ENCODE data around the gene SLC25A25. TPM values are rescaled to one million over a fixed set of nuclear protein-coding genes. Genes with fewer than 3 reads are reported as not detected.
A peak's percentile ranks its signal among the peaks of the same experiment; 100 is the strongest.
"Not testable (repeated sequence)": the region's sequence is repeated elsewhere in the genome, so short reads cannot be mapped to it uniquely, and the experiment has no call there.

Gene SLC25A25
- 10 to 100 TPM; 23.4 to 29.7 (median 27.2) TPM for total RNA-seq

- Histone ChIP-seq H3K27ac (peak within 1 kb of the TSS; percentile 93 to 99 (median 96)), H3K27me3 (no peaks in the 10 kb centered on the region), H3K36me3 (peaks cover 0 to 10% (median 0%) of the 10 kb centered on the region in 3 donors), H3K4me1 (peaks cover 0 to 73% (median 52%) of the 10 kb centered on the region in 4 donors), H3K9me3 (no peaks in the 10 kb centered on the region), H3K4me3 (peak within 1 kb of the TSS; percentile 82 to 98 (median 95))
- WGBS, 2 donors, result 0% methylated on average over 53 to 62 of the region's 67 CpGs
- peak; percentile 99 to 100 for DNase-seq (ENCODE audit: low spot score in 2 of 2)
- TF ChIP-seq POLR2A (IDR thresholded peaks at IDR 0.05) (peak; percentile 89 to 92), EP300 (IDR thresholded peaks at IDR 0.05) (peak; percentile 80 to 83)
- TF ChIP-seq, protein P1, sequence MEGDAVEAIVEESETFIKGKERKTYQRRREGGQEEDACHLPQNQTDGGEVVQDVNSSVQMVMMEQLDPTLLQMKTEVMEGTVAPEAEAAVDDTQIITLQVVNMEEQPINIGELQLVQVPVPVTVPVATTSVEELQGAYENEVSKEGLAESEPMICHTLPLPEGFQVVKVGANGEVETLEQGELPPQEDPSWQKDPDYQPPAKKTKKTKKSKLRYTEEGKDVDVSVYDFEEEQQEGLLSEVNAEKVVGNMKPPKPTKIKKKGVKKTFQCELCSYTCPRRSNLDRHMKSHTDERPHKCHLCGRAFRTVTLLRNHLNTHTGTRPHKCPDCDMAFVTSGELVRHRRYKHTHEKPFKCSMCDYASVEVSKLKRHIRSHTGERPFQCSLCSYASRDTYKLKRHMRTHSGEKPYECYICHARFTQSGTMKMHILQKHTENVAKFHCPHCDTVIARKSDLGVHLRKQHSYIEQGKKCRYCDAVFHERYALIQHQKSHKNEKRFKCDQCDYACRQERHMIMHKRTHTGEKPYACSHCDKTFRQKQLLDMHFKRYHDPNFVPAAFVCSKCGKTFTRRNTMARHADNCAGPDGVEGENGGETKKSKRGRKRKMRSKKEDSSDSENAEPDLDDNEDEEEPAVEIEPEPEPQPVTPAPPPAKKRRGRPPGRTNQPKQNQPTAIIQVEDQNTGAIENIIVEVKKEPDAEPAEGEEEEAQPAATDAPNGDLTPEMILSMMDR (IDR thresholded peaks at IDR 0.05), result no peak
These were observed at the start of gene SLC25A25 for GRCh38 chr9:128067645-128068385. Gene SLC25A25, plus strand, starts transcription at chr9:128068232. Its CDS starts 88 bp downstream, at chr9:128068320.

DNA sequence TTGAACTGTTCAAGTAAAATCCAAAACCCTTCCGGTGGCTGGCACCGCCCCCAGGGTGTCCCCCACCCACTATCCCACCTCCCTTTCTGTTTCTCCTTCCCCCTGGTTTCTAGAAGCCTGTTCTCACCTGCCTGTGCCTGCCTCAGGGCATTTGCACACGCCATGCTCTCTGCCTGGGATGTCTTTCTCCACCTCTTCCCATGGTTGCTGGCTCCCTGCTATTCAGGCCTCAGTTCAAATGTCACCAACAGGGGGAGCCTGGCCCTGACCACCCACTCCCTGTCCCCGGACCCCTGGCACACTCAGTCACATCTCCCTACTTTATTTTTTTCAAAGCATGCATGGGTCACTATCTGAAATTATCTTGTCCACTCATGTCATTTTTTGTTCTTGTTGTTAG lies 47.3 kb upstream of the SLC25A25 start:
- no peak for DNase-seq (ENCODE audit: low spot score in 2 of 2)
- H3K27ac ChIP-seq, result no peak overlapping the region
- no peaks in the 10 kb centered on the region for H3K9me3 ChIP-seq
- no peaks in the 10 kb centered on the region for H3K27me3 ChIP-seq
- no peaks in the 10 kb centered on the region for H3K4me1 ChIP-seq
- no peak overlapping the region for H3K4me3 ChIP-seq
- TF ChIP-seq, protein P1 (IDR thresholded peaks at IDR 0.05), result no peak
- TF ChIP-seq EP300 (IDR thresholded peaks at IDR 0.05), result no peak
- TF ChIP-seq POLR2A (IDR thresholded peaks at IDR 0.05), result no peak
- 79 to 87% methylated on average over 4 of the region's 4 CpGs for WGBS, 2 donors
- H3K36me3 ChIP-seq, result no peaks in the 10 kb centered on the region

GRCh38 chr9:128021098-128021497 lies 46.9 kb upstream of the SLC25A25 start:
- Histone ChIP-seq H3K36me3 (no peaks in the 10 kb centered on the region), H3K27ac (no peak overlapping the region), H3K27me3 (no peaks in the 10 kb centered on the region), H3K9me3 (no peaks in the 10 kb centered on the region), H3K4me3 (no peak overlapping the region), H3K4me1 (no peaks in the 10 kb centered on the region)
- WGBS, 2 donors, result 48 to 78% methylated on average over 1 of the region's 1 CpG
- TF ChIP-seq EP300 (IDR thresholded peaks at IDR 0.05), result no peak
- TF ChIP-seq, protein P1 (IDR thresholded peaks at IDR 0.05), result no peak
- TF ChIP-seq POLR2A (IDR thresholded peaks at IDR 0.05), result no peak
- DNase-seq (ENCODE audit: low spot score in 2 of 2), result no peak

- no peaks in the 10 kb centered on the region for H3K27me3 ChIP-seq
- H3K36me3 ChIP-seq, result no peaks in the 10 kb centered on the region
- H3K9me3 ChIP-seq, result no peaks in the 10 kb centered on the region
- H3K4me1 ChIP-seq, result peaks cover 0 to 6% (median 2%) of the 10 kb centered on the region in 4 donors
- no peak overlapping the region for H3K27ac ChIP-seq
- no peak overlapping the region for H3K4me3 ChIP-seq
- no peak for DNase-seq (ENCODE audit: low spot score in 2 of 2)
- WGBS, 2 donors, result 49 to 56% methylated on average over 2 of the region's 2 CpGs
- TF ChIP-seq EP300 (IDR thresholded peaks at IDR 0.05), result no peak
These were observed 45.1 kb upstream of the SLC25A25 start for GRCh38 chr9:128022886-128023285.

DNA sequence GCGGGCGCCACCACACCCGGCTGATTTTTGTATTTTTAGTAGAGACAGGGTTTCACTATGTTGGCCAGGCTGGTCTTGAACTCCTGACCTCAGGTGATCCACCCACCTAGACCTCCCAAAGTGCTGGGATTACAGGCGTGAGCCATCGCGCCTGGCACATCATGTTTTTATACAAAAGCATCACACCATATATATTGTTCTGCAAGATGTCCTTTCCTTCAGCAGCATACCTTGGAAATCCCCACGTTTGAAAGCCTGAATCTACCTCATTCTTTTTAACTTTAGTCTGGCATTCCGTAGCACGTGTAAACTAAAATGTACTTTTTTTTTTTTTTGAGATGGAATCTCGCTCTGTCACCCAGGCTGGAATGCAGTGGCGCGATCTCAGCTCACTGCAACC lies 44.4 kb upstream of the SLC25A25 start:
- H3K27ac ChIP-seq; H3K27me3 ChIP-seq; H3K9me3 ChIP-seq; H3K4me1 ChIP-seq; H3K4me3 ChIP-seq; H3K36me3 ChIP-seq; DNase-seq (ENCODE audit: low spot score in 2 of 2): not testable (repeated sequence)
- WGBS, 2 donors, result 83 to 87% methylated on average over 12 of the region's 12 CpGs

GRCh38 chr9:128024761-128025308 lies 43.2 kb upstream of the SLC25A25 start:
- Histone ChIP-seq H3K9me3 (no peaks in the 10 kb centered on the region), H3K4me3 (no peak overlapping the region), H3K27me3 (no peaks in the 10 kb centered on the region), H3K27ac (no peak overlapping the region), H3K4me1 (peaks cover 0 to 6% (median 2%) of the 10 kb centered on the region in 4 donors), H3K36me3 (no peaks in the 10 kb centered on the region)
- TF ChIP-seq, protein P1 (IDR thresholded peaks at IDR 0.05), result no peak
- no peak for TF ChIP-seq EP300 (IDR thresholded peaks at IDR 0.05)
- no peak for TF ChIP-seq POLR2A (IDR thresholded peaks at IDR 0.05)
- DNase-seq (ENCODE audit: low spot score in 2 of 2), result no peak
- WGBS, 2 donors, result 74 to 75% methylated on average over 5 of the region's 5 CpGs
